ENCODE measurements around the gene ADAM15.
A peak's percentile ranks its signal among the peaks of the same experiment; 100 is the strongest.

Gene ADAM15

GRCh38 chr1:155076371-155076770, 25.3 kb downstream of the ADAM15 start:
- no peak for DNase-seq

DNA sequence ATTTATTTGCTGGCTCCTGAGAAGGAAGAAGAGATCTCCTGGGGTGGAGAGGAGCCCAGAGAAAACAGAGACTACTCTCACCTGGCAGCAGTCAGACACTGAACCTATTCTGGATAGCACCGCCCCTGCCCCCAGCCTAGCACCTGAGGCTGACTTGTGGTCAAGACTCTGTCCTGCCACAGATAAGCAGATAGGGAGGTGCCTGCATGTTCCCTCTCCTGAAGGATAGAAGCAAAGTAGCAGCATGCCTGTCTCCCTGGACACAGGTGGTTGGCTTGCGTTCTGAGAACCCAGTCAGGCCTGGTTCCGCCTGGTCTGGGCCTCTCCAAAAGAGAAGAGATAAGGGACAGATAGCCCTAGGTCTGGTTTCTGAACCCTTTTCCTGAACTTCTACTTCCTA, 26.2 kb downstream of the ADAM15 start:
- no peak for DNase-seq

GRCh38 chr1:155077758-155078445, 26.8 kb downstream of the ADAM15 start:
- no peak for DNase-seq

GRCh38 chr1:155078469-155079209, 27.5 kb downstream of the ADAM15 start, which contains the start of gene EFNA3:
Gene EFNA3 (plus strand): TSS chr1:155078837. CDS start chr1:155078942, 105 bp downstream.
- peak; percentile 49 for DNase-seq

DNA sequence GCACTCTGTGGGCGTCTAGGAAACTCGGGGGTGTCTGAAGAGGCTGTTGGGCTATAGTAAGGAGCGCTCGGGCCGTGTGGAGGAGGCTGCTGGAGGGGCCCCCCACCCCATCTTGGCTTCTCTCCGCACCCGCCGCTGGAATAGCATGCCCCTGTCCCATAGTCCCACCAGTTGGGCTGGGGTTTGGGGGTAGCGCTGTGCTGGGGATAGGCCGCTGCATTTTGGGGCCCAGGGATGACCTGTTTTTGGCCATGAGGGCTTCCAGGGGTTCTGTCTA, 28.0 kb downstream of the ADAM15 start:
- DNase-seq = no peak

DNA sequence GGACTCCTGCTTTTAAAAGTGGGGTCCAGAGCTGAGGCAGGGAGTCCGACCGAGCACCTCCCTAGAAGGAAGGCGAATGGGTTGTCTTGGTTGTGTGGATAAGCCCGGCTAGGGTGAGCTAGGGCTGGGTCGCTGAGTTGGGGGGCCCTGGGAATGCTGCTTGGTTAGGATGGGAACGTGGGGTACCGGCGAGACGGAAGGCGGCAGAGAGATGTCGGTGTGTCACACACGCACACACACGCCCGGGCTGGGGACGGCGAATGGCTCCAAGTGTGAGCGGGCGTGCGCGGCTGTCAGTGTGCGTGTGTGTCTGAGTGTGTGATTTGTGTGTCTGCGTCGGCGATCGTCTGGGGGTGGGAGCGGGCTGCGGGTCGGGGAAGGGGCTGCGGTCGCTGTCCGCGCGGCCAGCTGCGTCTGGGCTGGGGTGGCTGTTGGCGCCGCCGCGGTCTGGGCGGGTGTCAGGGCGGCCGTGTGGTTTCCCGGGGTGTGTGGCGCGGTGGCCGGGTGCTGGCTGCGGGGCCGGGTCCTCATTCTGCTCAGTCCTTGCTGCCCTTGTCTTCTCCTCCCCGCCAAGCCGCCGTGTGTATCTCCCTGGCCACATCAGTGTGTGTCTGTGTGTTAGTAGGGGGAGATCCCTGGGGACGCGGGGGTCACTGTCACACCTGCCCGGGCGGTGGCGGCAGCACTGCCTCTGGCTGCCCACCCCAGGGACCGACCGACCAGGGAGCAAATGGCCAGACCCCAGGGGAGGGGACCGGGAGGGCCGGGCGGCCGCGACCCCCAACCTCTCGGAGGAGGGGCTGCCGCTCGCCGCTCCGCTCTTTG, 28.6 kb downstream of the ADAM15 start:
- DNase-seq = no peak

DNA sequence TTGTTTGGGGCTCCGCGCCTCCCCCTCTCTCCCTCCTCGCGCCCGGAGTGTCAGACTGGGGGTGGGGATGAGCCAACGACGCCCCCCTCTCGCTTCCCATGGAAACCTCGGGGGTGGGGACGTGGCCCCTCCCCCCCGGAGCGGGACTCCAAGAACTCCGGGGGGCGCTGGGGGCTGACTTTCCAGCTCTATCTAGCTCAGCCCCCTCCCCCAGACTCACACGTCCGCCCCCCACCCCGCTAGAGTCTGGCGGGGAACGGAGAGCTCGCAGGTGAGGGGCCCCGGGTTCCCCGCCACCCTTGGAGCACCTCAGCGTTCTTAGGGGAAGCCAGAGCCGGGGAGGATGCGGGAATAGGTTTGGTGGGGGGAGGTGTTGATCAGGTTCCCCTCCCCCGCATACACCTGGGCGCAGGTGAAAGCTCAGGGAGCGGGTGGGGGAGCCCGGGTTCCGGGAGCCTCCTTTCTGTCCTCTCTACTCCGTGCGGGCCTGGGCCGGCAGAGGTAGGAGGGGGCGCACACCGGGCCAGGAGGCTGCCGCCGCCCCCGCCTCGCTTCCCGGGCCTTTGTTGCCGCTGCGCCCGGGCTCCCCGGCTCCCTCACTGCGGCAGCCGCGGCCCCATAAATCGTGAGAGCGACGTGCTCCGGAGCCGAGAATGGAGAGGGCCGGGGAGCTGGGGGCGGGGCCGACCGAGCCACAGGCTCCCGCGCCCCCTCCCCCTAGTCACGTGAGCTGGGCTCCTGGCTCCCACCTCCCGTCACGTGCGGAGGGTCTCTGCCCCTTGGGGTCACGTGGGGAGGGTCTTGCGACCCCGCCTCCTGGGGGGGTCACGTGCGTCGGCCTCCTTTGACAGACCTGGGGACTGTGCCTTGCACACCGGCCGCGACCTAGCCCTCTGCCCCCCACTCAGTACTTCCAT, 29.5 kb downstream of the ADAM15 start:
- DNase-seq = peak; percentile 72

GRCh38 chr1:155081472-155082300, 30.6 kb downstream of the ADAM15 start:
- peak; percentile 34 for DNase-seq

GRCh38 chr1:155082301-155083051, 31.4 kb downstream of the ADAM15 start:
- DNase-seq = peak; percentile 20

- DNase-seq = no peak
These were observed 32.0 kb downstream of the ADAM15 start for GRCh38 chr1:155083052-155083541.

DNA sequence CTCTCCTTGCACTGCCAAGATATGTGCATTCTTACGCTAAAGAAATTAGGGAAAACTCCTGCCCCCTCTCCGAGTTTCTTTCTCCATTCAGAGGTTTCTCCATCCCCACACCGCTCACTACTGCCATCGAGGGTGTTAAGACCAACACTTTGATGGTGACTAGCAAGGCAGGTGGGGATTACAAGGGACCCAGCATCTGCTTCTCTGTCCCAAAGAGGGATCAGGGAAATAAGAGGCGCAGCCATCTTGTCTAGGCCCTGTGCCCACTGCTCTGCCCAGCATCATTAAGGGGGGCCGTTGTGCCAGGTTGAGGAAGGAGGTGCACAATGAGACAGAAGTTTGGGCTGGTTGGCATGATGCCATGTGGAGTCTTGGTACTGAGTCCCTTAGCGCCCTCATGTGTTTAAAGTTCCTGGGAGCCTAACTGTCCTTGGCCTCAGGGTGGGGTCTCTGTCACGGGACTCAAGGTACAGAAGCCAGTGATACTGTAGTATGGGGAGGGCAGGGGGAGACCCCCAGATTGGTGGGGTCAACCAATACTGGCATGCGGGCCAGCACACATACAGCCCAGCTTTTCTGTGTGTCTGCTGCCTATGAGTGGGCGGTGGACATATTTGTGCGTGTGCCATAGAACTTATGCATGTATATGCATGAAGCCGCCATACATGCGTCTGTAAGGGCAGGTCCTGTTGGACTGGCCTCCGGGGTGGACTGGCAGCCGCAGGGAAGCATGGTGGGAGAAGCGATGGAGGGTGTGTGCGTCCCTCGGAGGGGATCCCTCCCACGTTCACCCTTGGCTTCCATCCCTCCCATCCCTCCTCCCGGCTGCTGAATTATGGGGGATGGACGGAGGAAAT, 33.0 kb downstream of the ADAM15 start:
- DNase-seq = no peak

DNA sequence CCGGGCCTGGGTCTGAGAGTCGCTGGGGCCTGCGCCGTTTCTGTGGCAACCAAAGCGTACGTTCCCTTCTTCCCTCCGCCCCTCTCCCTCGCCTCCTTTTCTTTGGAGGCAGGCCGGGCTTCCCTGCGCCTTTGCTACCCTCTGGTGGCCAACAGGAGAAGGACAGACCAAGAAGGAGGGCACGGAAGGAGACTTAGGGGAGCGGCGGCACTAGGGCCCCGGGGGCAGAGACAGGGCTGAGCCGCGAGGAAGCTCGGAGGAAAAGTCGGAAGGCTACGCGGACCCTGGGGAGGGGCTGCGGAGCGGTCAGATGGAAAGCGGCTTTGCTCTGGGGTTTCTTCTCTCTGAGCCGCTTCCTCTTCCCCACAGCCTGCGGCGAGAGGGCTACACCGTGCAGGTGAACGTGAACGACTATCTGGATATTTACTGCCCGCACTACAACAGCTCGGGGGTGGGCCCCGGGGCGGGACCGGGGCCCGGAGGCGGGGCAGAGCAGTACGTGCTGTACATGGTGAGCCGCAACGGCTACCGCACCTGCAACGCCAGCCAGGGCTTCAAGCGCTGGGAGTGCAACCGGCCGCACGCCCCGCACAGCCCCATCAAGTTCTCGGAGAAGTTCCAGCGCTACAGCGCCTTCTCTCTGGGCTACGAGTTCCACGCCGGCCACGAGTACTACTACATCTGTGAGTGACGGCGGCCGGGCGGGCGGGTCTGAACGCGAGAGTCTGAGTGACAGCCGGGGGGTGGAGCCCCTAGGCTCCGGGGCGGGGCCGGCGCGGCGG, 33.8 kb downstream of the ADAM15 start:
- DNase-seq = peak; percentile 94

DNA sequence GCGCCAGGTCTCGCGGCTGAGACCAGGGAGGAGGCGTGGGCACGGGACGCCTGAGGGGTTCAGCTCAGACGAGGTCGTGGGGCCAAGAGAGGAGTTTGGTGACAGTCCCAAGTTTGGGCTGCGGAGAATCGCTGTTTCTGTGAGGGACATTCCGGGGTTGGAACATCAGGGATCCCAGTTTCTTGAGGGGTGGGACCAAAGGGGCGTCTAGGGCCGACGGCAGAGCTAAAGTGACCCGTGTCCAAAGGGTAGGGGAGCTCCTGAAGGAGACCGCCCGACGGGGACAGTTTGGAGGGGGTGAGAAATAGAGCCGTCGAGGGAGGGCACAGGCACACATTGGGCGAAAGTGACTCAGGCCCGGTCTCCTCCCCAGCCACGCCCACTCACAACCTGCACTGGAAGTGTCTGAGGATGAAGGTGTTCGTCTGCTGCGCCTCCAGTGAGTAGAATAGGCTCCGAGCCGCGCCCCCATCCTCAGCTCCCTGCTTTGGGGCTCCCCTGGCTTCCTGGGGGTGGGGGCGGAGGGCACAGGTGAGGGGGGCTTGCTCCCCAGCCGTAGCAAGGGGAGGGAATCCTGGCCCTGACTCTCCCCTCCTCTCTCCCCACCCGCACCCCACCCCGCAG, 34.5 kb downstream of the ADAM15 start:
- DNase-seq = peak; percentile 42

GRCh38 chr1:155086128-155086741, 35.1 kb downstream of the ADAM15 start:
- DNase-seq = peak; percentile 57

GRCh38 chr1:155086856-155087535, 35.9 kb downstream of the ADAM15 start:
- DNase-seq = no peak

DNA sequence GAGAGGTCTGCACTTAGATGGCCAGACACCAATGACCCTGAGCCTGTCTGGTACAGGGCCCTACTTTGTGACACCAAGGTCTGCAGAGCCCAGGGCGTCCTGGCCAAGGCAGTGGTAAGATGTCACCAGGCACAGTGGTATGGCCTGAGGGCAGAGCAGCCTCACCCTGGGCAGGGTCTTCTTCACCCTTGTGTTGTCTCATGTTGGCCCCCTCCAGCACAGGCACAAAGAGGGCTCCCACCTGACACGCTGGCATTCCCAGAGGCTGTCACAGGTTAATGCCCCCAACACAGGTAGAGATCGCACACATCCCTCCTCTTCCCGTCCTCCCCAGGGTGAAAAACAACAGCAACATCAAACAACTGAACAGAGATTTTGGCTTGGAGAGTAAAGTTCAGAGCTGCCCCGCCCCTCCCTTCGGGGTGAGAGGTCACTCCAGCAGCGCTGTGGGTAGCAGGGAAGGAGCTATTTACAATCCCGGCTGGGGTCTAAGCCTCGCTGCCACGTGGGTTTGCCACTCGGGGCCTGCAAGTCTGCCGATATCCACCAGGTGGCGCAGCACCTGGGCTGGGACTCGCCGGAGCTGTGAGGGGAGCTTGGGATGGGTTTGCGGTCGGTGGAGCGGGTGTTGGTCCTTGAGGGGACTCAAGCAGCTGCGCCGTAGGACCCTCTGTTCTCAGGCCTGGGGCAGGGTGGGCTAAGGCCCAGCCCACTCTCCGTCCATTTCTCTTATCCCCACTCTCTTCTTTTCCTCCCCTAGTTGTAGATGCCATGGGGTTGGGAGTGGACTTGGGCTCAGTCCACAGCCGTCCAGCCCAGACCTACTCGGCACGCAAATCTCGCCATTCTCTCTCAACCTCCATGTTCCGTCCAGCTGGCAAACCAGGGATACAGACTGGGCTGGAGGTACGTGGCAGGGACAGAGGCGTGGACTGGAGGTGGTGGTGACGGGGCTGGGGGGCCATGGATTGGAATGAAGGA, 40.2 kb downstream of the ADAM15 start:
- peak; percentile 76 for DNase-seq

All from NCI-H146 (cell line).